Testis (tissue), 3 donors: ENCODE results near the gene SAMD4A. TPM values are rescaled to one million over a fixed set of nuclear protein-coding genes. Genes with fewer than 3 reads are reported as not detected.

Experiments used
- DNase-seq: peaks from one replicate; pipeline ENCODE4 v3.0.0-alpha.2; 2019
- H3K27ac ChIP-seq, 2 donors: fragments of 200-600 bp; sonication (generic); one replicate each; pipeline ENCODE4 v1.5.1; 2019
- H3K27me3 ChIP-seq: fragments of 200-600 bp; sonication (generic); one replicate; pipeline ENCODE4 v1.5.1; 2019
- H3K36me3 ChIP-seq: fragments of 200-600 bp; sonication (generic); one replicate; pipeline ENCODE4 v1.5.1; 2017; ENCODE audit warnings: low read depth; ENCODE audit errors: missing control alignments
- H3K4me1 ChIP-seq: fragments of 200-600 bp; sonication (generic); one replicate; pipeline ENCODE4 v1.5.1; 2019
- H3K4me3 ChIP-seq, 2 donors: fragments of 200-600 bp; sonication (generic); one replicate each; pipeline ENCODE4 v1.5.1; 2017 to 2019
- H3K9me3 ChIP-seq: fragments of 200-600 bp; sonication (generic); one replicate; pipeline ENCODE4 v1.5.1; 2017
- POLR2A ChIP-seq: fragments of 450-650 bp; IDR thresholded peaks from one replicate; pipeline ENCODE4 v1.6.1; 2017; ENCODE audit warnings: antibody characterized with exemption, mild to moderate bottlenecking, moderate library complexity
- WGBS, 2 donors: methylation state at CpG; one replicate each; pipeline ENCODE4 v1.1.5; 2018; 5-methylcytosine and 5-hydroxymethylcytosine counted together
- intact Hi-C: fragments of 100-400 bp; cut with DNase I; formaldehyde crosslinking; loops from one replicate; pipeline ENCODE4 v1.15.1; 2023; ENCODE audit warnings: low total_unique reads
- polyA plus RNA-seq: library from polyadenylated mRNA; stranded (reverse); fragments of 350-450 nt; fragmentation: Illumina TruSeq; extraction: RNeasy Lipid Tissue Mini Kit (QIAGEN cat#74804); gene quantifications from one replicate; pipeline ENCODE4 v1.2.3, GENCODE V29; 2014; ENCODE audit warnings: low read depth, low replicate concordance; ENCODE audit not compliant: insufficient read depth
- total RNA-seq, 2 donors: library from RNA; depleted of rRNA; stranded (reverse); fragments of >200 nt; gene quantifications; one replicate each; pipeline ENCODE4 v1.2.3, GENCODE V29; 2016
- TF ChIP-seq, protein P1 (sequence below), 3 experiments: fragments of 450-650 bp in 2 of 3; fragments of 200-600 bp in 1 of 3; sonication (generic) in 1 of 3; IDR thresholded peaks; one replicate each; pipeline ENCODE4 v1.5.1; 2016 to 2019; ENCODE audit warnings: antibody characterized with exemption in 3 of 3, mild to moderate bottlenecking in 2 of 3, moderate library complexity in 1 of 3

The SAMD4A gene
- total and polyA plus RNA-seq, 3 donors from 2014 or later = 103 to 369 (median 259) TPM

DNA sequence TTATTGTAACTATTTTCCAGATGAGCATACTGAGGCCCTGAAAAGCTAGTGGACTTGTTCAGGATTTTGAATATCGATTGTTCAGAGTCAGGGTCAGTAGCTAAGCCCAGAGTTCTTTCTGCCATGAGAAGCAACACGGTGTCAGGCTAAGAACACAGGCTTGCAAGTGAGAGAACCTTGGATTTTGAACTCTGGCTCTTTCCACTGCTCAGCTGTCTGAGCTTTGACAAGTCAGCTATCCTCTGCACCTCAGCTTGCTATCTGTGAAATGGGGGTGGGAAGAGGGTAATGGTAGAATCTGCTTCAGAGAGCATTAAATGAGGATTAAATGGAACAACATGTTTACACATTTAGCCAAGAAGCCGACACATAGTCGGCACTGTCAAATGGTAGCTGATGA is 157.2 kb downstream of the SAMD4A start:
- Histone ChIP-seq H3K4me3 (no peak overlapping the region), H3K27me3 (no peaks in the 10 kb centered on the region), H3K4me1 (no peaks in the 10 kb centered on the region), H3K27ac (no peak overlapping the region), H3K9me3 (no peaks in the 10 kb centered on the region), H3K36me3 (no peaks in the 10 kb centered on the region)
- WGBS, 2 donors = 88 to 94% methylated on average over 4 of the region's 4 CpGs
- intact Hi-C loops = no loop called here
- no peak for TF ChIP-seq POLR2A
- TF ChIP-seq, protein P1, sequence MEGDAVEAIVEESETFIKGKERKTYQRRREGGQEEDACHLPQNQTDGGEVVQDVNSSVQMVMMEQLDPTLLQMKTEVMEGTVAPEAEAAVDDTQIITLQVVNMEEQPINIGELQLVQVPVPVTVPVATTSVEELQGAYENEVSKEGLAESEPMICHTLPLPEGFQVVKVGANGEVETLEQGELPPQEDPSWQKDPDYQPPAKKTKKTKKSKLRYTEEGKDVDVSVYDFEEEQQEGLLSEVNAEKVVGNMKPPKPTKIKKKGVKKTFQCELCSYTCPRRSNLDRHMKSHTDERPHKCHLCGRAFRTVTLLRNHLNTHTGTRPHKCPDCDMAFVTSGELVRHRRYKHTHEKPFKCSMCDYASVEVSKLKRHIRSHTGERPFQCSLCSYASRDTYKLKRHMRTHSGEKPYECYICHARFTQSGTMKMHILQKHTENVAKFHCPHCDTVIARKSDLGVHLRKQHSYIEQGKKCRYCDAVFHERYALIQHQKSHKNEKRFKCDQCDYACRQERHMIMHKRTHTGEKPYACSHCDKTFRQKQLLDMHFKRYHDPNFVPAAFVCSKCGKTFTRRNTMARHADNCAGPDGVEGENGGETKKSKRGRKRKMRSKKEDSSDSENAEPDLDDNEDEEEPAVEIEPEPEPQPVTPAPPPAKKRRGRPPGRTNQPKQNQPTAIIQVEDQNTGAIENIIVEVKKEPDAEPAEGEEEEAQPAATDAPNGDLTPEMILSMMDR (IDR thresholded peaks at IDR 0.05) = no peak
- DNase-seq = no peak

DNA sequence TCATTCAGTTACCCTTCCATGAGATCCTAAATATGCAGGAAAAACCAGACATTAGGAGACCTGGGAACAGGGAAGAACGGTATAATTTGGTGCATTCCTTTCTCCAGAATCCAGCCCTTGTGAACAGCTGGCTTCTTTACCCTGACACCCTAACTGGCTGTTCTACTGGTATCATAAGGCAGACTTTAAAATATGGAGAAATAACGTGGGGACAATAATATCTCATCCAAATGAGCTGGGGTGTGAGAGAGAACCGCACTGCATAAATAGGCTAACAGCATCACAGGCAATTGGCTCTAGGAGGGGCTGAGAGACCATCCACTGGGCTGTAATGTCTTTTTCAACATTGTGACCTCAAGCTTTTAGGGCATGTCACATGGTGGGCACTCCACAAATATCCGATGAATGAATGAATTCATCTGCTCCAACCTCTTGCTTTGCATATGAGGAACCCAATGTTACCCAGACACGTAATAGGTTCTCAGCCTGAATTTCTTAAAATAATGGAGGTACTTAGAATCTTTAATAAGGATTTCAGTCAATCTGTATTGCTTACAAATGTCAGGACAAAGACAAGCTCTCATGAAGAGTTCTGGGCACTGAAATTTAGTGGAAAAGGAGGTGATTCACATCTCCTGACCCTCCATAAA is 157.9 kb downstream of the SAMD4A start:
- H3K27ac ChIP-seq = no peak overlapping the region
- H3K9me3 ChIP-seq = no peaks in the 10 kb centered on the region
- H3K27me3 ChIP-seq = no peaks in the 10 kb centered on the region
- no peaks in the 10 kb centered on the region for H3K36me3 ChIP-seq
- intact Hi-C loops = no loop called here
- 85 to 95% methylated on average over 5 of the region's 5 CpGs for WGBS, 2 donors
- TF ChIP-seq POLR2A = no peak
- TF ChIP-seq, protein P1 (IDR thresholded peaks at IDR 0.05) = no peak
- no peak overlapping the region for H3K4me3 ChIP-seq
- DNase-seq = no peak
- H3K4me1 ChIP-seq = no peaks in the 10 kb centered on the region

DNA sequence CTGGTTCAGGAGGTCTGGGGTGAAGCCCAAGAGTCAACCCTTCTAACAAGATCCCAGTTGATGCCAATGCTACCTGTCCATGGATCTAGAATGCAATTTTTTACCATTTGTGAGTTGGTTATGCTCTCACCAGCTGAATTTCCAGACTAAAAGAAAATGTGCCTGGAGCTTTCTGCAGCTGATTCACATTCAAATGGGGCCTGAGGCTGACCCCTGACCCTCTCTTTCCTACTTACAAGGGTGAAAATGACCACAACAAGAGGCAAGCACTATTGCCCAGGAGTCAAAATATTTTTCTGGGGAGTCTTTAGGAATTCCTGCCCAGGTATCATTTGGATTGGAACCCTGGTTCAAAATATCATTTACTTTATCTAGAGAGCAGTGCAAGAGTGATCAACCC is 159.1 kb downstream of the SAMD4A start:
- Histone ChIP-seq H3K27ac (no peak overlapping the region), H3K36me3 (no peaks in the 10 kb centered on the region), H3K9me3 (no peaks in the 10 kb centered on the region), H3K4me1 (no peaks in the 10 kb centered on the region), H3K4me3 (no peak overlapping the region), H3K27me3 (no peaks in the 10 kb centered on the region)
- DNase-seq = no peak
- intact Hi-C loops = no loop called here
- TF ChIP-seq POLR2A = no peak
- TF ChIP-seq, protein P1 (IDR thresholded peaks at IDR 0.05) = no peak

DNA sequence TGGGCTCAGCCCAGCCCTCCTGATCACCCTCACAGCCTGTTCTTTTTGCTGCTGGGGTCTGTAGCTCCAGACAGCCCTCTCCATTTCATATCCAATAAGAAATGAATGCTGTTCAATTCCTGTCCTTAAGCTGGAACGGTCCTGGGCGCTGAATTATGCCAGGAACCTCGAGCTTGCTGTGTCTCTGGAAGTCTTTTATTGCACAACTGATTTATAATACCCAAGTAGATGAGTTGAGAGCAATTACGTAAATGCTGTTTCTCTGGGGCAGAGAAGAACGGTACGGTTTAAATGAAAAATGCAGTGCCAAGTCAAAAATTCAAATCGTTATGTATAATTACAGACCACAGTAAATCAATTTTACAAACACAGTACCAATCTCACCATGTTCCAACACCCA is 161.0 kb downstream of the SAMD4A start:
- no peak for DNase-seq
- H3K9me3 ChIP-seq = no peaks in the 10 kb centered on the region
- intact Hi-C loops = no loop called here

More for the DNA sequence above, 161.0 kb downstream of the SAMD4A start:
- 82 to 84% methylated on average over 7 of the region's 7 CpGs for WGBS, 2 donors
- Histone ChIP-seq H3K36me3 (no peaks in the 10 kb centered on the region), H3K27me3 (no peaks in the 10 kb centered on the region), H3K4me3 (no peak overlapping the region), H3K27ac (no peak overlapping the region), H3K4me1 (no peaks in the 10 kb centered on the region)
- TF ChIP-seq POLR2A = no peak
- TF ChIP-seq, protein P1 (IDR thresholded peaks at IDR 0.05) = no peak
